ENCODE measurements around the gene OGFOD2.

The OGFOD2 gene

DNA sequence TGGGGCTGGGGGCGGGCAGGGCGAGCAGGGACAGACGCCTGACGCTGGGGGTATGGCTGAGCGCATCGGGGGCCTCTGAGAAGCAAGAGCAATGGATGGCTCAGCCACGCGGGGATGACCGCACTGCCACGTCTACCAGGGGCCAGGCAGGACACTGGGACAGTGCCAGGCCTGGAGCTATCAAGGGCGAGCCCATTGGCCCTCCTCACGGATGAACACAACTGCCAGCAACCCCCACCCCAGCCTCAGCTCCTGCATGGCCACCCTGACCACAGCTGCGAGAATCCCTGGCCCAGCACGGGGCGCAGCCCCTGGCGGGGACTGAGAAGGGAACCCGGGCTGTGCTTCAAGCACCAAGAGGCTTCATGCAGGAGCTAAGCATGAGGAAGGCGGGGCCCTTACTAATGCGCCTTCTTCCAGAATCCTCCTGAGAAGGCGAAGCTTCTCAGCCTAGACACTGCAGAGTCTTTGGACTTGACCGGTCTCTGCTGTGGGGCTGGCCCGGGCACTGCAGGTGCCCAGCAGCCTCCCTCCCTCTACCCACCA, 14.9 kb downstream of the OGFOD2 start:
- H3K4me3 ChIP-seq: no peak overlapping the region
- TF ChIP-seq, protein P1, sequence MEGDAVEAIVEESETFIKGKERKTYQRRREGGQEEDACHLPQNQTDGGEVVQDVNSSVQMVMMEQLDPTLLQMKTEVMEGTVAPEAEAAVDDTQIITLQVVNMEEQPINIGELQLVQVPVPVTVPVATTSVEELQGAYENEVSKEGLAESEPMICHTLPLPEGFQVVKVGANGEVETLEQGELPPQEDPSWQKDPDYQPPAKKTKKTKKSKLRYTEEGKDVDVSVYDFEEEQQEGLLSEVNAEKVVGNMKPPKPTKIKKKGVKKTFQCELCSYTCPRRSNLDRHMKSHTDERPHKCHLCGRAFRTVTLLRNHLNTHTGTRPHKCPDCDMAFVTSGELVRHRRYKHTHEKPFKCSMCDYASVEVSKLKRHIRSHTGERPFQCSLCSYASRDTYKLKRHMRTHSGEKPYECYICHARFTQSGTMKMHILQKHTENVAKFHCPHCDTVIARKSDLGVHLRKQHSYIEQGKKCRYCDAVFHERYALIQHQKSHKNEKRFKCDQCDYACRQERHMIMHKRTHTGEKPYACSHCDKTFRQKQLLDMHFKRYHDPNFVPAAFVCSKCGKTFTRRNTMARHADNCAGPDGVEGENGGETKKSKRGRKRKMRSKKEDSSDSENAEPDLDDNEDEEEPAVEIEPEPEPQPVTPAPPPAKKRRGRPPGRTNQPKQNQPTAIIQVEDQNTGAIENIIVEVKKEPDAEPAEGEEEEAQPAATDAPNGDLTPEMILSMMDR (IDR thresholded peaks at IDR 0.05): no peak
- DNase-seq (ENCODE audit: low spot score): no peak
- no peak overlapping the region for H3K27ac ChIP-seq

- DNase-seq (ENCODE audit: low spot score): no peak
- Histone ChIP-seq H3K4me3 (no peak overlapping the region), H3K27ac (no peak overlapping the region)
- TF ChIP-seq, protein P1 (IDR thresholded peaks at IDR 0.05): no peak
Measured at GRCh38 chr12:122990561-122990960, 15.5 kb downstream of the OGFOD2 start.

- TF ChIP-seq, protein P1 (IDR thresholded peaks at IDR 0.05): no peak
- no peak overlapping the region for H3K27ac ChIP-seq
- no peak for DNase-seq (ENCODE audit: low spot score)
- H3K4me3 ChIP-seq: no peak overlapping the region
Measured at GRCh38 chr12:122990961-122991622, 16.0 kb downstream of the OGFOD2 start.

GRCh38 chr12:122991623-122992275, 16.7 kb downstream of the OGFOD2 start:
- no peak for DNase-seq (ENCODE audit: low spot score)
- TF ChIP-seq, protein P1 (IDR thresholded peaks at IDR 0.05): no peak
- H3K4me3 ChIP-seq: no peak overlapping the region
- no peak overlapping the region for H3K27ac ChIP-seq

- no peak for DNase-seq (ENCODE audit: low spot score)
- Histone ChIP-seq H3K27ac (no peak overlapping the region), H3K4me3 (no peak overlapping the region)
- TF ChIP-seq, protein P1 (IDR thresholded peaks at IDR 0.05): no peak
Measured at GRCh38 chr12:122992386-122992785, 17.3 kb downstream of the OGFOD2 start.

GRCh38 chr12:122994140-122994675, 19.2 kb downstream of the OGFOD2 start:
- H3K4me3 ChIP-seq: no peak overlapping the region
- no peak overlapping the region for H3K27ac ChIP-seq
- no peak for DNase-seq (ENCODE audit: low spot score)
- TF ChIP-seq, protein P1 (IDR thresholded peaks at IDR 0.05): no peak

All from coronary artery (tissue), 2 donors.